ENCODE results near the gene RAD51AP1. TPM values are rescaled to one million over a fixed set of nuclear protein-coding genes. Genes with fewer than 3 reads are reported as not detected.

Gene RAD51AP1
- total RNA-seq, 1 experiment from 2014 or later: 59.4 TPM

DNA sequence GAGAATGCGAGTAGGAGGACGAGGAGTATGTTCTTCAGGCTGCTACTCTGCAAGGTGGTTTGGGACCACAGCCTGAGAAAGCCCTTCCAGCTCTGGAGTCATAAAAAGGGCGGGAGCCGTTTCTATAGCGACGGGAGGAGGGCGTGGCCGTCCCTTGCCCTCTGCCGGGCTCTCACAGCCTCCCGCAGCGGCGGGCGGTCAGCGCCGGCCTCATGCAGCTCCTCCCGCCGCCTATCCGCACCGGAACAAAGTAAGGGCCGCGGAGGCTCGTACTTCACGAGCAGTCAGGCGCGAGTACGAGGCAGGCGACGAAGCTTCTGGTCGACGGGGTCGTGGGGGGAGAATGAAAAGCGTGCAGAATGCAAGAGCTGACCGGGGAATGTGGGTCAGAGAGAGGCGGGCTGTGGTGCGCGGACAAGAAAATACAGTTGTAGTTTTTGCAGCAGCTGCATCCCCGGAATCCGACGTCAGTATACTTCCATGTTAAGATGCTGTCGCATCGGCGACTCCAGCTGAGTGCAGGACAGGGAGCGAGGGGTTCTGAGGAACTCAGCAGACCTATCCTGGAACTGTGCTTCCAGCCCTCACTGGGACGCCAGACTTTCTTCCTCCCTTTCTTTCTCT is 23.5 kb downstream of the RAD51AP1 start, which contains the start of gene DYRK4:
Gene DYRK4 (plus strand): TSS at position 175 of the 624 bp plus-strand sequence. CDS start 38 bp downstream, at position 213.
- Histone ChIP-seq H4K5ac (ENCODE audit: insufficient read length, low read depth, low read length) (peak within 1 kb of the TSS; percentile 20), H3T11ph (ENCODE audit: low read length) (no peak within 1 kb of the TSS), H2BK5ac (ENCODE audit: insufficient read length, low read length) (no peak within 1 kb of the TSS), H3K18ac (ENCODE audit: insufficient read length, low read depth, low read length) (peak within 1 kb of the TSS; percentile 49), H2BK12ac (ENCODE audit: insufficient read length, low read depth, low read length) (no peak within 1 kb of the TSS), H3K9me3 (ENCODE audit: control insufficient read depth, low read depth, low read length) (no peaks in the 10 kb centered on the region), H3K56ac (ENCODE audit: insufficient read length, low read depth, low read length) (no peak within 1 kb of the TSS), H3K14ac (ENCODE audit: insufficient read depth, low read length) (peak within 1 kb of the TSS; percentile 86), H4K20me1 (ENCODE audit: control insufficient read depth, insufficient read depth, insufficient read length) (no peaks in the 10 kb centered on the region), H3K23me2 (ENCODE audit: insufficient read length, low read depth, low read length, poor library complexity, severe bottlenecking) (peaks cover 3% of the 10 kb centered on the region), H3K27ac (ENCODE audit: insufficient read length, low read depth, low read length) (no peak within 1 kb of the TSS), H2BK15ac (ENCODE audit: low read depth, low read length) (no peak within 1 kb of the TSS), H3K4ac (ENCODE audit: low read depth, low read length) (no peak within 1 kb of the TSS), H3K4me2 (ENCODE audit: insufficient read depth, insufficient read length, low read length) (peak within 1 kb of the TSS; percentile 34), H3K27me3 (ENCODE audit: insufficient read depth, low read length) (peaks cover 9% of the 10 kb centered on the region; the same call in 1 of the 2 replicates), H2AK5ac (ENCODE audit: insufficient read length, low read length) (no peak within 1 kb of the TSS), H2BK120ac (ENCODE audit: low read depth, low read length, poor library complexity, severe bottlenecking) (no peak within 1 kb of the TSS), H3K23ac (ENCODE audit: insufficient read length, low read depth, low read length) (no peak within 1 kb of the TSS), H4K8ac (replicated peaks; ENCODE audit: insufficient read length, low read depth, low read length) (no peak within 1 kb of the TSS), H3K9ac (ENCODE audit: extremely low read depth, insufficient read length, low read length) (peak within 1 kb of the TSS; percentile 48), H3K4me1 (ENCODE audit: insufficient read depth, low read length) (no peaks in the 10 kb centered on the region), H3K79me1 (ENCODE audit: insufficient read depth, low read depth, low read length, poor library complexity, severe bottlenecking) (no peaks in the 10 kb centered on the region), H3K79me2 (ENCODE audit: insufficient read depth, low read length) (no peaks in the 10 kb centered on the region), H2AFZ (ENCODE audit: low read length) (no peak within 1 kb of the TSS), H4K91ac (ENCODE audit: insufficient read length, low read depth, low read length) (no peak within 1 kb of the TSS), H2BK20ac (ENCODE audit: low read depth, low read length, poor library complexity, severe bottlenecking) (no peak within 1 kb of the TSS)
- TF ChIP-seq CTCF (conservative IDR thresholded peaks at IDR 0.05): no peak
- H3K4me1 Mint-ChIP-seq: peaks cover 12 to 16% of the 10 kb centered on the region in 2 experiments
- DNase-seq: peak; percentile 98
- peaks cover 0 to 26% (median 12%) of the 10 kb centered on the region in 3 experiments; a peak in 5 of 7 replicates for H3K36me3 Mint-ChIP-seq (ENCODE audit: insufficient read depth in 1 of 3, low read depth in 3 of 3)
- WGBS (ENCODE audit: extremely low coverage, insufficient read length, low lambda C conversion rate): no CpG with 5 or more reads among the region's 44 CpGs
- H3K27me3 Mint-ChIP-seq (ENCODE audit: low read depth): peaks cover 27% of the 10 kb centered on the region
- peak within 1 kb of the TSS; percentile 79 to 80 for H3K4me3 Mint-ChIP-seq
- H3K9me3 Mint-ChIP-seq: no peaks in the 10 kb centered on the region; a peak in 1 of 5 replicates
- H3K27ac Mint-ChIP-seq: peak within 1 kb of the TSS in 2 of 3 experiments; percentile 83 to 95; a peak in 4 of 7 replicates

Data from H9 (cell line).